GM12891 (cell line): ENCODE results near the gene ZSWIM6.

ENCODE experiments used
- PAX5 ChIP-seq: IDR thresholded peaks from 2 replicates; pipeline ENCODE4 v1.6.1; 2011; ENCODE audit warnings: low read length, moderate library complexity, mild to moderate bottlenecking; ENCODE audit not compliant: insufficient read depth, severe bottlenecking
- POLR2A ChIP-seq: IDR thresholded peaks from 2 replicates; pipeline ENCODE4 v1.6.1; 2011; ENCODE audit warnings: low read depth, low read length, control low read depth
- POLR2AphosphoS5 ChIP-seq: IDR thresholded peaks from 2 replicates; pipeline ENCODE4 v1.6.1; 2011; ENCODE audit warnings: low read depth, low read length, control low read depth
- POU2F2 ChIP-seq: IDR thresholded peaks from 2 replicates; pipeline ENCODE4 v1.6.1; 2011; ENCODE audit warnings: low read depth, mild to moderate bottlenecking, control low read depth, low read length, moderate library complexity
- SPI1 ChIP-seq: IDR thresholded peaks from 2 replicates; pipeline ENCODE4 v1.6.1; 2011; ENCODE audit warnings: low read depth, low read length, control low read depth
- TAF1 ChIP-seq: IDR thresholded peaks from 2 replicates; pipeline ENCODE4 v1.6.1; 2011; ENCODE audit warnings: low read depth, low read length, control low read depth

GRCh38 chr5:61447780-61448495 lies 115.9 kb downstream of the ZSWIM6 start:
- TF ChIP-seq TAF1 (no peak), POLR2A (no peak), SPI1 (no peak), POLR2AphosphoS5 (no peak), POU2F2 (no peak), PAX5 (no peak)
